ENCODE measurements around the gene UAP1. TPM values are rescaled to one million over a fixed set of nuclear protein-coding genes. Genes with fewer than 3 reads are reported as not detected.

UAP1 gene
- polyA plus RNA-seq, 1 donor from 2014 or later = 40.1 TPM

- TF ChIP-seq CTCF (IDR thresholded peaks at IDR 0.05; ENCODE audit: poor library complexity, severe bottlenecking) (no peak), RAD21 (conservative IDR thresholded peaks at IDR 0.05) (no peak), SMC3 (conservative IDR thresholded peaks at IDR 0.05; ENCODE audit: poor library complexity) (no peak), EP300 (conservative IDR thresholded peaks at IDR 0.05; ENCODE audit: poor library complexity, severe bottlenecking) (no peak), POLR2AphosphoS5 (IDR thresholded peaks at IDR 0.05) (no peak), TAF1 (IDR thresholded peaks at IDR 0.05; ENCODE audit: low read depth) (no peak), MXI1 (conservative IDR thresholded peaks at IDR 0.05; ENCODE audit: poor library complexity, severe bottlenecking) (no peak), EZH2 (IDR thresholded peaks at IDR 0.05; ENCODE audit: borderline replicate concordance, insufficient read depth, low read length, poor library complexity, severe bottlenecking) (no peak), REST (IDR thresholded peaks at IDR 0.05; ENCODE audit: borderline replicate concordance) (no peak)
- no peaks in the 10 kb centered on the region for H4K20me1 ChIP-seq (ENCODE audit: insufficient read depth)
- H3K79me2 ChIP-seq (replicated peaks; ENCODE audit: insufficient read depth, low read length) = no peaks in the 10 kb centered on the region
- H3K4me3 ChIP-seq (ENCODE audit: low read length) = no peak overlapping the region
- no peaks in the 10 kb centered on the region for H3K36me3 ChIP-seq (ENCODE audit: insufficient read depth, low read length)
- no peak overlapping the region for H2AFZ ChIP-seq (ENCODE audit: low read depth, low read length)
- no peaks in the 10 kb centered on the region for H3K9me3 ChIP-seq (ENCODE audit: low read length)
- no peak overlapping the region for H3K27ac ChIP-seq (ENCODE audit: low read length)
- no peaks in the 10 kb centered on the region for H3F3A ChIP-seq (ENCODE audit: insufficient read depth, low read length, poor library complexity, severe bottlenecking)
- H3K9ac ChIP-seq (ENCODE audit: low read length) = no peak overlapping the region
- H3K9me2 ChIP-seq (ENCODE audit: insufficient read depth, low read length) = no peaks in the 10 kb centered on the region
- H3K27me3 ChIP-seq (ENCODE audit: insufficient read depth, low read depth, low read length) = no peaks in the 10 kb centered on the region
- H3K4me2 ChIP-seq (ENCODE audit: low read length) = no peak overlapping the region
These were observed 83.4 kb downstream of the UAP1 start for GRCh38 chr1:162644986-162645314.

GRCh38 chr1:162645666-162646065, 84.1 kb downstream of the UAP1 start:
- Histone ChIP-seq H3K36me3 (ENCODE audit: insufficient read depth, low read length) (no peaks in the 10 kb centered on the region), H3K9me2 (ENCODE audit: insufficient read depth, low read length) (no peaks in the 10 kb centered on the region), H3K79me2 (replicated peaks; ENCODE audit: insufficient read depth, low read length) (no peaks in the 10 kb centered on the region), H3K27ac (ENCODE audit: low read length) (no peak overlapping the region), H3K9me3 (ENCODE audit: low read length) (no peaks in the 10 kb centered on the region), H3K4me3 (ENCODE audit: low read length) (no peak overlapping the region), H2AFZ (ENCODE audit: low read depth, low read length) (no peak overlapping the region), H3F3A (ENCODE audit: insufficient read depth, low read length, poor library complexity, severe bottlenecking) (no peaks in the 10 kb centered on the region), H3K27me3 (ENCODE audit: insufficient read depth, low read depth, low read length) (no peaks in the 10 kb centered on the region), H3K4me2 (ENCODE audit: low read length) (no peak overlapping the region), H4K20me1 (ENCODE audit: insufficient read depth) (no peaks in the 10 kb centered on the region), H3K9ac (ENCODE audit: low read length) (no peak overlapping the region)
- no peak for TF ChIP-seq TAF1 (IDR thresholded peaks at IDR 0.05; ENCODE audit: low read depth)

GRCh38 chr1:162649583-162649982, 88.1 kb downstream of the UAP1 start:
- peak overlapping the region; percentile 50 for H3K4me3 ChIP-seq (ENCODE audit: low read length)
- H3K9me2 ChIP-seq (ENCODE audit: insufficient read depth, low read length) = no peaks in the 10 kb centered on the region
- H3K27ac ChIP-seq (ENCODE audit: low read length) = peak overlapping the region; percentile 63
- no peaks in the 10 kb centered on the region for H3F3A ChIP-seq (ENCODE audit: insufficient read depth, low read length, poor library complexity, severe bottlenecking)
- no peaks in the 10 kb centered on the region for H3K9me3 ChIP-seq (ENCODE audit: low read length)
- no peak overlapping the region for H2AFZ ChIP-seq (ENCODE audit: low read depth, low read length)
- H3K27me3 ChIP-seq (ENCODE audit: insufficient read depth, low read depth, low read length) = no peaks in the 10 kb centered on the region
- no peak overlapping the region for H3K9ac ChIP-seq (ENCODE audit: low read length)
- no peaks in the 10 kb centered on the region for H3K79me2 ChIP-seq (replicated peaks; ENCODE audit: insufficient read depth, low read length)
- peak overlapping the region; percentile 46 for H3K4me2 ChIP-seq (ENCODE audit: low read length)
- H4K20me1 ChIP-seq (ENCODE audit: insufficient read depth) = no peaks in the 10 kb centered on the region
- TF ChIP-seq SMC3 (conservative IDR thresholded peaks at IDR 0.05; ENCODE audit: poor library complexity) (no peak), REST (IDR thresholded peaks at IDR 0.05; ENCODE audit: borderline replicate concordance) (no peak), EP300 (conservative IDR thresholded peaks at IDR 0.05; ENCODE audit: poor library complexity, severe bottlenecking) (peak; percentile 20)
- no peaks in the 10 kb centered on the region for H3K36me3 ChIP-seq (ENCODE audit: insufficient read depth, low read length)
